Fibroblast of lung (primary cell): ENCODE data around the gene SLC22A23.
"Not testable (repeated sequence)": the region's sequence is repeated elsewhere in the genome, so short reads cannot be mapped to it uniquely, and the experiment has no call there.

Experiments
- EZH2 ChIP-seq: IDR thresholded peaks from 2 replicates; pipeline ENCODE4 v1.5.1; 2012; ENCODE audit warnings: low read length, control low read depth, mild to moderate bottlenecking; ENCODE audit errors: missing control alignments
- TF ChIP-seq, protein P1 (sequence below), 2 donors: IDR thresholded peaks in 1 of 2; conservative IDR thresholded peaks in 1 of 2; 1 replicate in 1 of 2; 2 replicates in 1 of 2; pipeline ENCODE4 v1.5.1; 2011 to 2012; ENCODE audit warnings: low read length in 2 of 2, control low read depth in 1 of 2, inconsistent platforms in 1 of 2, low read depth in 1 of 2, mild to moderate bottlenecking in 1 of 2

DNA sequence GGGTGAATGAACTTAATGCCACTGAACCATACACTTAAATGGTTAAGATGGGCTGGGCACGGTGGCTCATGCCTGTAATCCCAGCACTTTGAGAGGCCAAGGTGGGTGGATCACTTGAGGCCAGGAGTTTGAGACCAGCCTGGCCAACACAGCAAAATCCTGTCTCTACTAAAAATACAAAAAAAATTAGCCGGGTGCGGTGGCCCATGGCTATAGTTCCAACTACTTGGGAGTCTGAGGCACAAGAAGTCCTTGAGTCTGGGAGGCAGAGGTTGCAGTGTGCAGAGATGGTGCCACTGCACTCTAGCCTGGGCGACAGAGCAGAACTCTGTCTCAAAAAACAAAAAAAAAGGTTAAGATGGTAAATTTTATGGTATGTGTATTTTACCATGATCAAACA lies 71.7 kb downstream of the SLC22A23 start:
- TF ChIP-seq, protein P1, sequence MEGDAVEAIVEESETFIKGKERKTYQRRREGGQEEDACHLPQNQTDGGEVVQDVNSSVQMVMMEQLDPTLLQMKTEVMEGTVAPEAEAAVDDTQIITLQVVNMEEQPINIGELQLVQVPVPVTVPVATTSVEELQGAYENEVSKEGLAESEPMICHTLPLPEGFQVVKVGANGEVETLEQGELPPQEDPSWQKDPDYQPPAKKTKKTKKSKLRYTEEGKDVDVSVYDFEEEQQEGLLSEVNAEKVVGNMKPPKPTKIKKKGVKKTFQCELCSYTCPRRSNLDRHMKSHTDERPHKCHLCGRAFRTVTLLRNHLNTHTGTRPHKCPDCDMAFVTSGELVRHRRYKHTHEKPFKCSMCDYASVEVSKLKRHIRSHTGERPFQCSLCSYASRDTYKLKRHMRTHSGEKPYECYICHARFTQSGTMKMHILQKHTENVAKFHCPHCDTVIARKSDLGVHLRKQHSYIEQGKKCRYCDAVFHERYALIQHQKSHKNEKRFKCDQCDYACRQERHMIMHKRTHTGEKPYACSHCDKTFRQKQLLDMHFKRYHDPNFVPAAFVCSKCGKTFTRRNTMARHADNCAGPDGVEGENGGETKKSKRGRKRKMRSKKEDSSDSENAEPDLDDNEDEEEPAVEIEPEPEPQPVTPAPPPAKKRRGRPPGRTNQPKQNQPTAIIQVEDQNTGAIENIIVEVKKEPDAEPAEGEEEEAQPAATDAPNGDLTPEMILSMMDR (conservative IDR thresholded peaks at IDR 0.05 in 1 of 2, IDR thresholded peaks at IDR 0.05 in 1 of 2; ENCODE audit: low read depth in 1 of 2, low read length in 2 of 2) = not testable (repeated sequence)
- not testable (repeated sequence) for TF ChIP-seq EZH2
